Stimulated activated CD8-positive, alpha-beta memory T cell treated with anti-CD3 and anti-CD28 coated beads, Interleukin-4, amount 100 ng/mL, for 1 hour (primary cell): ENCODE measurements around the gene GOLGA8R.
"Not testable (repeated sequence)": the region's sequence is repeated elsewhere in the genome, so short reads cannot be mapped to it uniquely, and the experiment has no call there.

ENCODE experiments used
- DNase-seq, 2 donors: peaks; one replicate each; pipeline ENCODE4 v3.0.0-alpha.2; 2020; ENCODE audit warnings: low read depth in 2 of 2, low spot score in 1 of 2

GOLGA8R gene, protein sequence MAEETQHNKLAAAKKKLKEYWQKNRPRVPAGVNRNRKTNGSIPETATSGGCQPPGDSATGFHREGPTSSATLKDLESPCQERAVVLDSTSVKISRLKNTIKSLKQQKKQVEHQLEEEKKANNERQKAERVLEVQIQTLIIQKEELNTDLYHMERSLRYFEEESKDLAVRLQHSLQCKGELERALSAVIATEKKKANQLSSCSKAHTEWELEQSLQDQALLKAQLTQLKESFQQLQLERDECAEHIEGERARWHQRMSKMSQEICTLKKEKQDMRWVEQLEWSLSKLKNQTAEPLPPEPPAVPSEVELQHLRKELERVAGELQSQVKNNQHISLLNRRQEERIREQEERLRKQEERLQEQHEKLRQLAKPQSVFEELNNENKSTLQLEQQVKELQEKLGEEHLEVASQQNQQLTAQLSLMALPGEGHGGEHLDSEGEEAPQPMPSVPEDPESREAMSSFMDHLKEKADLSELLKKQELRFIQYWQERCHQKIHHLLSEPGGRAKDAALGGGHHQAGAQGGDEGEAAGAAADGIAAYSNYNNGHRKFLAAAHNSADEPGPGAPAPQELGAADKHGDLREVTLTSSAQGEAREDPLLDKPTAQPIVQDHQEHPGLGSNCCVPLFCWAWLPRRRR

DNA sequence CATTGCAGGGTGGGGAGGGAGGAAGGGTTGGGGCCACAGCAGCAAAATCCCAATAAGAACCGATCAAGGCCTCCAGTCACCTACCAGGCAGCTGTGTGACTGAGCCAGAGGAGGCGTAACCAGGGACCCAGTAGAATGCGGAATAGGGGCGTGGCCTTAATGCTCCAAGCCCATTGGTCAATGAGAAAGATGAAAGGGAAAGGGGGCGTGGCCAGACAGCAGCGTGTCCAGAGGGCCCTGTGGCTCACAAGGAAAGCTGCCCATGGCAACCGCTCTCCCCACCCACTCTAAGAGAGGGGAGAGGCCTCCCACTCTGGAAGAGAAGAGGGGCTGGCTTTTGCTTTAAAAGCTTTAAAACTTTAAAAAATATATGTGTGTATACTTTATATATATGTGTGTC lies at the start of gene GOLGA8R:
GOLGA8R (minus strand) TSS at position 101 of the 400 bp plus-strand sequence; CDS start at position 3, 98 bp downstream.
- DNase-seq: not testable (repeated sequence)

DNA sequence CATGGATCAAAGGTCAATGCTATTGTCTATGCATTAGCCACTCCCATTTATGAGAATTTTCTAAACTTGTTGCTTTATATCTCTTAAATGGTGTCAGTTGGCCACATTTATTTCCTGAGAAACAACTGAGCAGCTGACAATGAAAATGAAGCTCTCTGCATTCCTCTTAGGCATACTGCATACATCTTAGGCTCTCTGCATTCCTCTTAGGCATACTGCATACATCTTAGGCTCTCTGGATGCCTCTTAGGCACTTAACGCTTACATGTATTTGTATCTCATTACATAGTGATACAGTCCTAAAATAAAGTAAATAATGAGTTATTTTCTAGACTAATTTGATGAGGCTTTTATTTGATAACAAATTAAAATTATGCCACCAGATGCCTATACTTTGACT lies 49.8 kb upstream of the GOLGA8R start:
- not testable (repeated sequence) for DNase-seq

- not testable (repeated sequence) for DNase-seq
These were observed 48.1 kb upstream of the GOLGA8R start for GRCh38 chr15:30462176-30462575.

- not testable (repeated sequence) for DNase-seq
These were observed 38.6 kb upstream of the GOLGA8R start for GRCh38 chr15:30452702-30453101.

- not testable (repeated sequence) for DNase-seq
These were observed 24.3 kb upstream of the GOLGA8R start for GRCh38 chr15:30438348-30438747.

- DNase-seq: not testable (repeated sequence)
These were observed 21.8 kb upstream of the GOLGA8R start for GRCh38 chr15:30435878-30436277.

- not testable (repeated sequence) for DNase-seq
These were observed 6.7 kb upstream of the GOLGA8R start for GRCh38 chr15:30420723-30421122.

GRCh38 chr15:30407636-30408035 lies 6.4 kb downstream of the GOLGA8R start:
- DNase-seq: not testable (repeated sequence)

DNA sequence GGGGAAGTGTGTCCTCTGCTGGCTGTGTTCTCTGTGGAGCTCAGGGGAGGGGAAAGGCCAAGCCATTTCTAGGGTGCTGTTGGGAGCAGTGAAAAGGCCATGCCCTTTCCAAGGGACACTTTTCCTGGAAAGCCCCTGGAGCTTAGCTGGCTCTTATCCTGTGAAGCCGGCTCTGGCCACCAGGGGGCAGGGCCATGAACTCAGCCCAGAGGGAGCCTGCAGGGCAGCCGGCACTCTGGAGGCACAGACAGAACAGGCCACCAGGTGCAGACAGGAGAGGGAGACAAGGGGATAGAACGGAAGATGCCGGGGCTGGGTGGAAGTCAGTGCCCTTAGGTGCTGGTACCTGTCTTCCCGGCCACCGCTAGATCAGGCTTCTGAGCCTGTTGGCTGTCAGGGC lies 15.1 kb downstream of the GOLGA8R start:
- peak; percentile 34 to 35 for DNase-seq

DNA sequence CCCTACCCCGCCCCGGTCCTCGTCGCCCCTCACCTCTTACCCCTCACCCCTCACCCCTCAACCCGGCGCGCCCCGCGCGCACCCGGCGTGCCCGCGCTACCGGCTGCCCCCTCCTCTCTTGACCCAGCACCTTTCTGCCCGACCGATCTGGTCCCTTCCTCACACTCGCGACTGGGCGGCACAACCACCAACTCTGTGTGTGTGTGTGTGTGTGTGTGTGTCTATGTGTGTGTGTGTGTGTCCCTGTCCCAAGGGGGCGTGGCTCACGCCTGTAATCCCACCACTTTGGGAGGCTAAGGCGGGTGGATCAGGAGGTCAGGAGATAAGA lies 20.4 kb downstream of the GOLGA8R start:
- not testable (repeated sequence) for DNase-seq

- DNase-seq: not testable (repeated sequence)
These were observed 21.0 kb downstream of the GOLGA8R start, which contains the start of gene CHRFAM7A for GRCh38 chr15:30392766-30393663. TSS of gene CHRFAM7A (minus strand) at chr15:30393540. CDS start at chr15:30383351, 10,189 bp downstream.

- not testable (repeated sequence) for DNase-seq
These were observed 27.7 kb downstream of the GOLGA8R start for GRCh38 chr15:30386318-30386887.

DNA sequence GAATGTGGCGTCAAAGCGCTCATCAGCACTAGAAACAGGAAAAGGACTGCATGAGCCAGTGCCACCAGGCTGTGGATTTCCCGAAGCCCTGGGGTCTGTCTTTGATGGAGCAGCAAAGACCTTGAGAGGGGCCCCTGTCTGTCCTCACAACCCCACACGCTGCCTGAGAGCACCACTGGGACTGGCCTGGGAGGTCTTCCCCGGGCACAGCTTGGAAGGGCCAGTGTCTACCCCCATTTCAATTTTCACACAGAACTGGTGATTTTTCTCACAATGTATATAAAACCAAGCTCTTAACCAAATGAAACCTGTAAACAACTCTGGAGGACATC lies 37.0 kb downstream of the GOLGA8R start:
- DNase-seq: not testable (repeated sequence)

DNA sequence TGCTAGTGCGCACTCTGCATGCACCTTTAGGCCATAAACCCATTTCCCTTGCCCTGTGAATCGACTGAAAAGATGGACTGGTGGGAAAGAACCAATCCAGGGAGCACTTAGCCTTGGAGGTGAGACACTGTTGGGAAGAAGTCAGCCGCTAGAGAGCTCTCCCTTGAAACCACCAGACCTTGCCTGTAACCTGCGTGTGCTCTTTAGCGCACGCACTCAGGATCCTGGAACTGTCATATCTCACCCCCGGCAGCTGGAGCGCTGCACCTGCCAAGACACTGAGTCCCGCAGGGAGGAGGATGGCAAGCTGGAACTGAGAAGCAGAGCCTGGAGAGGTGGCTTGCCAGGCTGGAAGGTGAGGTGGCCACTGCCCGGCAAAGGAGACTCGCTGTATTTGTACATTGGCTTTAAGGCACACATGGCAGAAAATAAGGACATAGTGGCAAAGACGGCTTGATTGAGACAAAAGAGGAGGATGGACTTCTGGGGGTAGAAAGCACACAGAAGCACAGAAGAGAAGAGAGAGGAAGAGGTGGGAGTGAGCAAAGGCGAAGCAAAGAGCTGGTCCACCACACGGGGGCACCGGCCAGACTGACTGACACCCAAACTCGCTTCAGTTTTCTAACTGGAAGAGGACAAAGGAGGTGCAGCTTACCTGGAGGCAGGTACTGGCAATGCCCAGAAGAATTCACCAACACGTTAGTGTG lies 37.5 kb downstream of the GOLGA8R start:
- DNase-seq: not testable (repeated sequence)

DNA sequence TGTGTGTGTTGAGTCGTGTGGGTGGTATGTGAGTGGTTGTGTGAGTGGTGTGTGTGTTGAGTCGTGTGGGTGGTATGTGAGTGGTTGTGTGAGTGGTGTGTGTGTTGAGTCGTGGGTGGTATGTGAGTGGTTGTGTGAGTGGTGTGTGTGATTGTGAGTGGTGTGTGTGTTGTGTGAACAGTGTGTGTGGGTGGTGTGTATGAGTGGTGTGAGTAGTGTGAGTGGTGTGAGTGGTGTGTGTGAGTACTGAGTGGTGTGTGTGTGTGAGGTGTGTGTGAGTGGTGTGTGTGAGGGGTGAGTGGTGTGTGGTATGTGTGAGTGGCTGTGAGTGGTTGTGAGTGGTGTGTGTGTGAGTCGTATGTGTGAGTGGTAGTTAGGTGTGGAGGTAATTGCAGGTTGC lies 38.2 kb downstream of the GOLGA8R start:
- DNase-seq: not testable (repeated sequence)

DNA sequence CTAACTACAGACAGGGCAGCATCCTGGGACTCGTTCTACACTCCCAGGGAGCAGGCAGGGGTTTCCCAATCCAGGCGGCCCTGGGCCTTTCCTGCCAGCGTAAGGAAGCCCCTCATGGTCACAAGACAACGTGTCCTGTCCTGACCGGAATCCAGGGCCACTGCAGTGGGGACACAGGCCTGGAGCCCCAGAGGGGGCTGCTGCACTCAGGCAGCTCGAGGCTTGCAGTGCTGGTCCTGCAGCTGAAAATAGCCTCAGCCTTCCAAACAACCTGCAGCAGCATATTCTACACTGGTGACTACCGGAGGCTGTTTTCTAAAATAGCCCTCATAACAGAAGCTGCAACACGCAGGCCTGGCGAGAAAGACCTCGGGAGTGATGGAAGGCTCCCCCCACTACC lies 39.2 kb downstream of the GOLGA8R start:
- DNase-seq: not testable (repeated sequence)

DNA sequence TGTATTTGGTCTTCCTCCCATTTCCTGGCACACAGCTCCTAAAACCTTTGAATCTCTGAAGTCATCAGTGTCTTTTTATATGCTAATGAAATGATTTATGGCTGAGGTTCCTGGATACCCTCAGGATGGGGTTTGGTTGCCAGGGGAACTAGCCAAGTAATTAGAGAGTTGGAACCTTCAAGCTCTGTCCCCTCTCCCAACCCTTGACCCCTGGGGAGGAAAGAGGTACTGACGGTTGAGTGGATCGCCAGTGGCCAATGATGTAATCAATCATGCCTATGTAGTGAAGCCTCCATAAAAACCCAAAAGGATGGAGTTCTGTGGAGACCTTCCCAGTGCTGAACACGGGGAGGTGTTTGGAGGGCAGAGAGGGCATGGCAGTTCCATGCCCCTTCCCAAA lies 45.8 kb downstream of the GOLGA8R start:
- DNase-seq: not testable (repeated sequence)

GRCh38 chr15:30367246-30367645 lies 46.8 kb downstream of the GOLGA8R start:
- not testable (repeated sequence) for DNase-seq

- not testable (repeated sequence) for DNase-seq
These were observed 52.7 kb downstream of the GOLGA8R start for GRCh38 chr15:30361404-30361803.

- DNase-seq: not testable (repeated sequence)
These were observed 53.1 kb downstream of the GOLGA8R start for GRCh38 chr15:30360990-30361389.
